ENCODE measurements around the gene UBE2V1.
"Not testable (repeated sequence)": the region's sequence is repeated elsewhere in the genome, so short reads cannot be mapped to it uniquely, and the experiment has no call there.

The UBE2V1 gene

GRCh38 chr20:50102551-50102950, 10.4 kb downstream of the UBE2V1 start:
- H3K27me3 ChIP-seq (replicated peaks; ENCODE audit: insufficient read depth, low read length); H3K36me3 ChIP-seq (replicated peaks; ENCODE audit: insufficient read depth, low read length); H2AFZ ChIP-seq (ENCODE audit: low read length); H3K9ac ChIP-seq (ENCODE audit: low read length); H3K9me2 ChIP-seq (replicated peaks; ENCODE audit: insufficient read depth, low read length); H3K4me3 ChIP-seq (ENCODE audit: low read length); DNase-seq; H3K27ac ChIP-seq (ENCODE audit: low read length); H3K4me2 ChIP-seq (ENCODE audit: low read depth, low read length); H3F3A ChIP-seq (ENCODE audit: insufficient read depth, low read length); H3K9me3 ChIP-seq (replicated peaks; ENCODE audit: insufficient read depth, low read length): not testable (repeated sequence)
- Histone ChIP-seq H3K4me1 (ENCODE audit: low read length) (peaks cover 11% of the 10 kb centered on the region; the same call in 1 of the 2 replicates), H4K20me1 (ENCODE audit: insufficient read depth, low read length) (peaks cover 36% of the 10 kb centered on the region; the same call in 1 of the 2 replicates), H3K79me2 (ENCODE audit: low read length) (peaks cover 100% of the 10 kb centered on the region)

- H3K27me3 ChIP-seq (replicated peaks; ENCODE audit: insufficient read depth, low read length): no peaks in the 10 kb centered on the region
- no peaks in the 10 kb centered on the region; the same call in 1 of the 2 replicates for H3K36me3 ChIP-seq (replicated peaks; ENCODE audit: insufficient read depth, low read length)
- H3K4me2 ChIP-seq (ENCODE audit: low read depth, low read length): no peak overlapping the region
- H3F3A ChIP-seq (ENCODE audit: insufficient read depth, low read length): no peaks in the 10 kb centered on the region
- no peaks in the 10 kb centered on the region for H3K9me2 ChIP-seq (replicated peaks; ENCODE audit: insufficient read depth, low read length)
- H3K9me3 ChIP-seq (replicated peaks; ENCODE audit: insufficient read depth, low read length): no peaks in the 10 kb centered on the region
- H2AFZ ChIP-seq (ENCODE audit: low read length): no peak overlapping the region
- H4K20me1 ChIP-seq (ENCODE audit: insufficient read depth, low read length): peaks cover 35% of the 10 kb centered on the region
- peaks cover 100% of the 10 kb centered on the region for H3K79me2 ChIP-seq (ENCODE audit: low read length)
- H3K9ac ChIP-seq (ENCODE audit: low read length): no peak overlapping the region
- TF ChIP-seq CTCF (IDR thresholded peaks at IDR 0.05; ENCODE audit: low read length) (no peak), EZH2phosphoT487 (IDR thresholded peaks at IDR 0.05; ENCODE audit: low read length) (no peak), EZH2 (optimal IDR thresholded peaks at IDR 0.05; ENCODE audit: low read depth, low read length) (no peak)
- peaks cover 10% of the 10 kb centered on the region; the same call in 1 of the 2 replicates for H3K4me1 ChIP-seq (ENCODE audit: low read length)
- no peak overlapping the region for H3K4me3 ChIP-seq (ENCODE audit: low read length)
- H3K27ac ChIP-seq (ENCODE audit: low read length): no peak overlapping the region
- no peak for DNase-seq
These were observed 11.1 kb downstream of the UBE2V1 start for GRCh38 chr20:50101887-50102286.

- Histone ChIP-seq H3K36me3 (replicated peaks; ENCODE audit: insufficient read depth, low read length) (no peaks in the 10 kb centered on the region; the same call in 1 of the 2 replicates), H3K9me2 (replicated peaks; ENCODE audit: insufficient read depth, low read length) (no peaks in the 10 kb centered on the region), H3K4me1 (ENCODE audit: low read length) (peaks cover 10% of the 10 kb centered on the region; the same call in 1 of the 2 replicates), H3K4me2 (ENCODE audit: low read depth, low read length) (no peak overlapping the region), H3F3A (ENCODE audit: insufficient read depth, low read length) (no peaks in the 10 kb centered on the region), H3K27me3 (replicated peaks; ENCODE audit: insufficient read depth, low read length) (no peaks in the 10 kb centered on the region), H3K9me3 (replicated peaks; ENCODE audit: insufficient read depth, low read length) (no peaks in the 10 kb centered on the region), H2AFZ (ENCODE audit: low read length) (no peak overlapping the region), H3K79me2 (ENCODE audit: low read length) (peaks cover 100% of the 10 kb centered on the region), H4K20me1 (ENCODE audit: insufficient read depth, low read length) (peaks cover 34% of the 10 kb centered on the region), H3K4me3 (ENCODE audit: low read length) (no peak overlapping the region), H3K9ac (ENCODE audit: low read length) (no peak overlapping the region), H3K27ac (ENCODE audit: low read length) (no peak overlapping the region)
- no peak for DNase-seq
- TF ChIP-seq CTCF (IDR thresholded peaks at IDR 0.05; ENCODE audit: low read length) (no peak), EZH2phosphoT487 (IDR thresholded peaks at IDR 0.05; ENCODE audit: low read length) (no peak), EZH2 (optimal IDR thresholded peaks at IDR 0.05; ENCODE audit: low read depth, low read length) (no peak)
These were observed 11.7 kb downstream of the UBE2V1 start for GRCh38 chr20:50101281-50101680.

- TF ChIP-seq EZH2phosphoT487 (IDR thresholded peaks at IDR 0.05; ENCODE audit: low read length) (no peak), EZH2 (optimal IDR thresholded peaks at IDR 0.05; ENCODE audit: low read depth, low read length) (no peak), CTCF (IDR thresholded peaks at IDR 0.05; ENCODE audit: low read length) (no peak)
- H3K4me1 ChIP-seq (ENCODE audit: low read length): peaks cover 10% of the 10 kb centered on the region; the same call in 1 of the 2 replicates
- H3K36me3 ChIP-seq (replicated peaks; ENCODE audit: insufficient read depth, low read length): no peaks in the 10 kb centered on the region; the same call in 1 of the 2 replicates
- no peaks in the 10 kb centered on the region for H3K9me2 ChIP-seq (replicated peaks; ENCODE audit: insufficient read depth, low read length)
- no peak overlapping the region for H3K9ac ChIP-seq (ENCODE audit: low read length)
- H3F3A ChIP-seq (ENCODE audit: insufficient read depth, low read length): no peaks in the 10 kb centered on the region
- peaks cover 100% of the 10 kb centered on the region for H3K79me2 ChIP-seq (ENCODE audit: low read length)
- H2AFZ ChIP-seq (ENCODE audit: low read length): no peak overlapping the region
- H3K4me3 ChIP-seq (ENCODE audit: low read length): no peak overlapping the region
- no peak overlapping the region for H3K27ac ChIP-seq (ENCODE audit: low read length)
- no peak for DNase-seq
- H3K9me3 ChIP-seq (replicated peaks; ENCODE audit: insufficient read depth, low read length): no peaks in the 10 kb centered on the region
- H3K27me3 ChIP-seq (replicated peaks; ENCODE audit: insufficient read depth, low read length): no peaks in the 10 kb centered on the region
- peaks cover 30% of the 10 kb centered on the region for H4K20me1 ChIP-seq (ENCODE audit: insufficient read depth, low read length)
- H3K4me2 ChIP-seq (ENCODE audit: low read depth, low read length): no peak overlapping the region
These were observed 12.4 kb downstream of the UBE2V1 start for GRCh38 chr20:50100552-50100951.
